Measurements from ENCODE around the gene ZBTB16.
A peak's percentile ranks its signal among the peaks of the same experiment; 100 is the strongest.

ZBTB16 gene

GRCh38 chr11:114068327-114068726 is 8.8 kb downstream of the ZBTB16 start:
- DNase-seq = no peak

- no peak for DNase-seq
Observed at GRCh38 chr11:114070464-114071139, 11.1 kb downstream of the ZBTB16 start.

GRCh38 chr11:114073007-114073827 is 13.7 kb downstream of the ZBTB16 start:
- no peak for DNase-seq

- DNase-seq = no peak
Observed at GRCh38 chr11:114073828-114074381, 14.4 kb downstream of the ZBTB16 start.

- no peak for DNase-seq
Observed at GRCh38 chr11:114074546-114075343, 15.2 kb downstream of the ZBTB16 start.

- DNase-seq = no peak
Observed at GRCh38 chr11:114075344-114075610, 15.8 kb downstream of the ZBTB16 start.

- DNase-seq = no peak
Observed at GRCh38 chr11:114075891-114076441, 16.5 kb downstream of the ZBTB16 start.

GRCh38 chr11:114076921-114077331 is 17.4 kb downstream of the ZBTB16 start:
- DNase-seq = peak in 1 of 2 experiments; percentile 35

- DNase-seq = no peak
Observed at GRCh38 chr11:114077482-114078305, 18.2 kb downstream of the ZBTB16 start.

GRCh38 chr11:114078423-114078822 is 18.9 kb downstream of the ZBTB16 start:
- no peak for DNase-seq

- DNase-seq = no peak
Observed at GRCh38 chr11:114079511-114080065, 20.1 kb downstream of the ZBTB16 start.

GRCh38 chr11:114080219-114080618 is 20.7 kb downstream of the ZBTB16 start:
- DNase-seq = no peak

- DNase-seq = no peak
Observed at GRCh38 chr11:114080769-114081168, 21.3 kb downstream of the ZBTB16 start.

- no peak for DNase-seq
Observed at GRCh38 chr11:114081641-114082414, 22.3 kb downstream of the ZBTB16 start.

GRCh38 chr11:114082415-114082748 is 22.9 kb downstream of the ZBTB16 start:
- no peak for DNase-seq

GRCh38 chr11:114082767-114083181 is 23.3 kb downstream of the ZBTB16 start:
- no peak for DNase-seq

- no peak for DNase-seq
Observed at GRCh38 chr11:114083391-114084252, 24.1 kb downstream of the ZBTB16 start.

- no peak for DNase-seq
Observed at GRCh38 chr11:114084414-114084813, 24.9 kb downstream of the ZBTB16 start.

GRCh38 chr11:114085965-114086793 is 26.7 kb downstream of the ZBTB16 start:
- DNase-seq = no peak
